SU-DHL-6 (cell line): ENCODE measurements around the gene NKAPD1.
"Not testable (repeated sequence)": the region's sequence is repeated elsewhere in the genome, so short reads cannot be mapped to it uniquely, and the experiment has no call there.

Experiments used
- EZH2phosphoT487 ChIP-seq: fragments of 200-600 bp; sonication (generic), shearing (Covaris generic); conservative IDR thresholded peaks from 2 replicates; pipeline ENCODE4 v1.6.1; 2018; ENCODE audit warnings: mild to moderate bottlenecking, antibody characterized with exemption, low read length, moderate library complexity, mixed read lengths
- TF ChIP-seq, protein P1 (sequence below): fragments of 200-600 bp; sonication (generic); IDR thresholded peaks from one replicate; pipeline ENCODE4 v1.5.1; 2017; ENCODE audit warnings: antibody characterized with exemption, mild to moderate bottlenecking, low read length, moderate library complexity; ENCODE audit not compliant: insufficient read depth, poor library complexity, severe bottlenecking

DNA sequence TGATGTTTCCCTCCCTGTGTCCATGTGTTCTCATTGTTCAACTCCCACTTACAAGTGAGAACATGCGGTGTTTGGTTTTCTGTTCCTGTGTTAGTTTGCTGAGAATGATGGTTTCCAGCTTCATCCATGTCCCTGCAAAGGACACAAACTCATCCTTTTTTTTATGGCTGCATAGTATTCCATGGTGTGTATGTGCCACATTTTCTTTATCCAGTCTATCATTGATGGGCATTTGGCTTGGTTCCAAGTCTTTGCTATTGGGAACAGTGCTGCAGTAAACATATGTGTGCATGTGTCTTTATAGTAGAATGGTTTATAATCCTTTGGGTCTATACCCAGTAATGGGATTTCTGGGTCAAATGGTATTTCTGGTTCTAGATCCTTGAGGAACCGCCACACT is 27.5 kb upstream of the NKAPD1 start:
- TF ChIP-seq, protein P1, sequence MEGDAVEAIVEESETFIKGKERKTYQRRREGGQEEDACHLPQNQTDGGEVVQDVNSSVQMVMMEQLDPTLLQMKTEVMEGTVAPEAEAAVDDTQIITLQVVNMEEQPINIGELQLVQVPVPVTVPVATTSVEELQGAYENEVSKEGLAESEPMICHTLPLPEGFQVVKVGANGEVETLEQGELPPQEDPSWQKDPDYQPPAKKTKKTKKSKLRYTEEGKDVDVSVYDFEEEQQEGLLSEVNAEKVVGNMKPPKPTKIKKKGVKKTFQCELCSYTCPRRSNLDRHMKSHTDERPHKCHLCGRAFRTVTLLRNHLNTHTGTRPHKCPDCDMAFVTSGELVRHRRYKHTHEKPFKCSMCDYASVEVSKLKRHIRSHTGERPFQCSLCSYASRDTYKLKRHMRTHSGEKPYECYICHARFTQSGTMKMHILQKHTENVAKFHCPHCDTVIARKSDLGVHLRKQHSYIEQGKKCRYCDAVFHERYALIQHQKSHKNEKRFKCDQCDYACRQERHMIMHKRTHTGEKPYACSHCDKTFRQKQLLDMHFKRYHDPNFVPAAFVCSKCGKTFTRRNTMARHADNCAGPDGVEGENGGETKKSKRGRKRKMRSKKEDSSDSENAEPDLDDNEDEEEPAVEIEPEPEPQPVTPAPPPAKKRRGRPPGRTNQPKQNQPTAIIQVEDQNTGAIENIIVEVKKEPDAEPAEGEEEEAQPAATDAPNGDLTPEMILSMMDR: not testable (repeated sequence)
- TF ChIP-seq EZH2phosphoT487: not testable (repeated sequence)
